Rectal smooth muscle tissue (tissue), 1 donor: Measurements from ENCODE around the gene ABCB11.

Source experiments
- H3K27ac ChIP-seq: one replicate; pipeline ENCODE4 v1.7.0; 2013; ENCODE audit warnings: low read depth, low read length, inconsistent platforms
- H3K27me3 ChIP-seq: one replicate; pipeline ENCODE4 v1.7.0; 2013; ENCODE audit warnings: low read length; ENCODE audit not compliant: control insufficient read depth, insufficient read depth
- H3K36me3 ChIP-seq: one replicate; pipeline ENCODE4 v1.7.0; 2013; ENCODE audit warnings: low read length; ENCODE audit not compliant: control insufficient read depth, insufficient read depth
- H3K4me1 ChIP-seq: one replicate; pipeline ENCODE4 v1.7.0; 2013; ENCODE audit warnings: low read length; ENCODE audit not compliant: control insufficient read depth, insufficient read depth
- H3K4me3 ChIP-seq: one replicate; pipeline ENCODE4 v1.7.0; 2013; ENCODE audit warnings: low read length
- H3K9ac ChIP-seq: one replicate; pipeline ENCODE4 v1.7.0; 2013; ENCODE audit warnings: low read length

Gene ABCB11

DNA sequence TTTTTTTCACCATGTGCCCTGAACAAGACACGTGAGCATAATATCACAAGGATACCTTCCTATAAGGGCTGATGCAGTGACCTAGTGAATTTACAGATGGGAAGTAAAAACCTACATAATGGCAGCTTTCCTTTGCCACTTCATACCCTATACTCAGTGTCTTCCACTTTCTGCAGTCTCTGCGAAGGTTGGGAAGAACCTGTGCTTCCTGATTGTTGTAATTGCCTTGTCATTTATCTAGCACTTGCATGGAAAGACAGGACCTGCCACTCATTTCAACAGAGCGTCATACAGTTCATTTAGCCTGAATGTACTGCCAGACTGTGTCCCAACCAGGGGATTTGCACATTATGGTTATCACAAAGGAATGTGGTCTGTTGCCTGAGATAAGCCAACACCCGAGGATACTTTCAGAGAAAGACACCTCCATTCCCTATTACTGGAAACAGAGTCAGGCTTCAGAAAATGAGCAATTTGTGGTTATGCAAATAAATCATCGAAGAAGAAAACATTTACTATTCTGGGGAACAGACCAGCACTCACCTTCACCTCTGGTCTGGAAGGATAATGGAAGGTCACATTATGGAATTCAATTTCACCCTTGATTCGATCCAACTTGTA lies 55.0 kb downstream of the ABCB11 start:
- no peak overlapping the region for H3K27ac ChIP-seq
- H3K4me1 ChIP-seq: no peaks in the 10 kb centered on the region
- no peaks in the 10 kb centered on the region for H3K27me3 ChIP-seq

DNA sequence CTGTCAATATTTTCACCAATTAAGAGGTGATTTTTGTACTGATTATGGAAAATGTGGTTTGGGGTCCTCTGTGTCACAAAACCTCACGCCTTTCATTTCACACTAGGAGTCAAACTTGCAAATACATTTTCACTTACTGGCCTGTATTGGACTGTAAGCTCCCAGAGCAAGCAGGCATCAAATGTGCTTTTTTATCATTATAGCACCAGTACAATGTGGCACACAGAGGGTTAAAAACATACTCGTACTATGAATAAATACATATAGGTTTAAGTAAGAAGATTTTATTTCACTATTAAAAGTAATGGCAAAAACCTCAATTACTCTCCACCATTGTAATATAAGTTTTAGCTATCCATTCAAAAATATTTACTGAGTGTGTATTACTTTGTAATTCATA lies 56.7 kb downstream of the ABCB11 start:
- Histone ChIP-seq H3K36me3 (no peaks in the 10 kb centered on the region), H3K27ac (no peak overlapping the region), H3K4me1 (no peaks in the 10 kb centered on the region), H3K9ac (no peak overlapping the region), H3K4me3 (no peak overlapping the region), H3K27me3 (no peaks in the 10 kb centered on the region)

More for the DNA sequence above, 55.0 kb downstream of the ABCB11 start:
- Histone ChIP-seq H3K36me3 (no peaks in the 10 kb centered on the region), H3K4me3 (no peak overlapping the region), H3K9ac (no peak overlapping the region)

DNA sequence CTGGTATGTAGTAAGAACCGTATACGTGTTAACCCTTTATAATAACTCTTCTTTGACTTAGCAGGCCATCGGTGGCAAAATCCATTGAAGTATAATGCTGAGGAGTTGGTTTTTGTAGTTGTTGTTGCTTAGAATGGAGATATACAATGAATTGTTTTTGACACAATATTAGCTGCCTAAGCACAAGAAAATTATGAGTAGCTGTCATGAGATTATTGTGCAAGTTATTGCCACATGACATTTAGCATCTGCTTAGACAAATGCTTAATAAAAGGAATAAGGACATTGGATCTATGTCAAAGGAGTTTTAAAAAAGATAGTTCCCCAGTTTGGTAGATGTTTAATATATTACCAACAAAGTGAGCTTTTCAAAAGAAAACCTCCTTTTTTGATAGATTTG lies 59.9 kb downstream of the ABCB11 start:
- Histone ChIP-seq H3K27ac (no peak overlapping the region), H3K36me3 (no peaks in the 10 kb centered on the region)

DNA sequence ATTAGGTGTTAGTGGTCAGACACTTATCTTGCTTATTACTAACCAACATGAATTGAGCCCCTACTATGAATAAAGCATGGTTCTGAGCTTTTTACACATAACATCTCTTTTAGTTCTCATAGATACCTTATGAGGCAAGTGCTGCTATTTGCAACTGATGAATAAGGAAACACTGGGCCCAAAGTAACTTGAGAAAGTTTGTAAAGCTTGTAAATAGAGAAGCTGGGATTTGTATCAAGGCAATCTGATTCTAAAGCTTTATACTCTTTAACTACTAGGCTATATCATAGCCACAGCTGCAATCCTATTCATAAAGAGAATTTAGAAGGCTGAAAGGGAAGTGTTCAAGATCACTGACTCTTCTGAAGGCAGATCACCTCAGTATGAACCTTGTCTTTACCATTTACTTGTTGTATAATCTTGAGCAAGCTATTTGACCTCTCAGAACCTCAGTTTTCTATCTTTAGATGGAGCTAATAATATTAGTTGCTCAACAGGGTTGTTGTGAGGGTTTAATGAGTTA lies 60.4 kb downstream of the ABCB11 start:
- Histone ChIP-seq H3K27me3 (no peaks in the 10 kb centered on the region), H3K27ac (no peak overlapping the region), H3K4me1 (no peaks in the 10 kb centered on the region), H3K9ac (no peak overlapping the region), H3K4me3 (no peak overlapping the region), H3K36me3 (no peaks in the 10 kb centered on the region)

More for the DNA sequence above, 59.9 kb downstream of the ABCB11 start:
- Histone ChIP-seq H3K4me3 (no peak overlapping the region), H3K4me1 (no peaks in the 10 kb centered on the region), H3K27me3 (no peaks in the 10 kb centered on the region), H3K9ac (no peak overlapping the region)

DNA sequence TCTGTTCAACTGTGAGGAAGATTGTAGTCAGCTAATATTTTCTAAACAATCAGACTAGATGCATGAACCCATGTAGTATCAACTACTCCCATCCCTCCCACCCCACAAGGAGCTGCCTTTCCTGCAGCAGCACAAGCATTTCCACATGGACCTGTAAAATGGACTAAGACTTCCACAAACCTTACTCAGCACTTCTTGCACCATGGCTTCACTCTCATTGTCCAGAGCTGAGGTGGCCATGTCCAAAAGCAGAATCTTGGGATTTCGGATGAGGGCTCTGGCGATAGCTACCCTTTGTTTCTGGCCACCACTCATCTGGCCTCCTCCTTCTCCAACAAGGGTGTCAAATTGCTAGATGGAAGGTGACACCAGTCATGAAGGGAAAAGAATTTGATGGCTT lies 61.3 kb downstream of the ABCB11 start:
- Histone ChIP-seq H3K4me1 (no peaks in the 10 kb centered on the region), H3K36me3 (no peaks in the 10 kb centered on the region), H3K27me3 (no peaks in the 10 kb centered on the region), H3K9ac (no peak overlapping the region), H3K27ac (no peak overlapping the region), H3K4me3 (no peak overlapping the region)

DNA sequence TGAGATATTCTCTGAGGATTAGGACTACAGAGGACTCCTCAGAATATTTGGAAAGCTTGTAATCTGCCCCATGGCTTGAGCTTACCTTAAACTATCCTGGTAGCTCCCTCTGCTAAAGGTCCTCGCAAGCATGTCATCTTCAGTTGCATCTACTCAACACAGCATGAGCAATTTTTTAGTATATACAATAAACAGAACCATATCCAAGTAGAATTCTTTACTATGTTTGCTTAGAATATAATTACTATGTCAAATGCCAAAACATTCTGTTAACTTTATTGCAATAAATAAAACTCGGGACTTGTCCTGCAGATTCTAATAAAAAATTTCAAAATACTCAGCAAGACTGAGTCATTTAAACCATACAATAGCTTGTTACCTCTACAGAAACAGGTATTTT lies 62.8 kb downstream of the ABCB11 start:
- H3K27ac ChIP-seq: no peak overlapping the region
- no peaks in the 10 kb centered on the region for H3K27me3 ChIP-seq
- no peak overlapping the region for H3K4me3 ChIP-seq
- H3K9ac ChIP-seq: no peak overlapping the region
- no peaks in the 10 kb centered on the region for H3K36me3 ChIP-seq
- no peaks in the 10 kb centered on the region for H3K4me1 ChIP-seq

DNA sequence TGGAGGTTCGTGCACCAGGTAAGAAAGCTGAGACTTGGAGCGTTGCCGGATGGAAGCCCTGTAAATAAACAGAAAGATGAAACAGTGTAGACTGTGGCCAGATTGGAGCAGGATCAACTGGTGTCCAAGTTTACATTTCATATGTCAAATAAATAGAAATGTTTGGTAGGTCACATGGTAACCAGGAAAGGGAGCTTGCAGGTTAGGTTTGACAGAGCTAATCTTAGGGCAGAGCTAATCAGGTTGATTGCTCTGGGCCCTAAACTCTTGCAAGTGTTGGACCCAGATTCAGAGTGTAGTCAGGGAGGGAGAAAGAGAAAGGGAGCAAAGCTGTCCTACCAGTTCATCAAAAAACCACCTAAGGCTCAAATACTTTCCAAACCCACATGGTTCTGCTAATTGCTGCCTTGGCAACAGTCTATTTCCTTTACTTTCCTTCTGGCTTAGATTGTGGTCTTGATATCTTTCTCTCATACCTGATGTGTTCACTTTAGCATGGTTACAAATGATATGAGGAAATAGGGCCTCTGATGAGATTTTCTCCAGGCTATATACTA lies 66.8 kb downstream of the ABCB11 start:
- Histone ChIP-seq H3K27me3 (no peaks in the 10 kb centered on the region), H3K4me3 (no peak overlapping the region), H3K9ac (no peak overlapping the region), H3K4me1 (no peaks in the 10 kb centered on the region), H3K27ac (no peak overlapping the region), H3K36me3 (no peaks in the 10 kb centered on the region)

DNA sequence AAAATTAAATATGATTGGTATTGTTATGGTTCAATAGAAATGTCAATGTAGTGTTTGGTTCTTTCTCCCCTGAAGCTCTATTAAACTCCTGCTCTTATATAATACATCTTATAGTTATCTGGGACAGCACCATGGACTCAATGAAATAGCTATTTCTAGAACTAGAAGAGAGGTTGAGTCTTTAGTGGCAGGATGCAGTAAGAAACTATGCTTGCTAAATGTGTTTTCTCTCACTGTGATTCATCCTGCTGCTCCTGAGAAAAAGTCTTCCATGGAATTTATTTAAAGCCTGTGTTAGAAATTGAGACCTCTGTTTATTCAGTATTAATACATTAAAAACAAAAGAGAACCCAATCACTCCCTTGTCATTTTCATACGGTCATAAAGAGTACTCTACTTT lies 68.5 kb downstream of the ABCB11 start:
- no peaks in the 10 kb centered on the region for H3K4me1 ChIP-seq
- H3K36me3 ChIP-seq: no peaks in the 10 kb centered on the region
- no peak overlapping the region for H3K9ac ChIP-seq
- no peaks in the 10 kb centered on the region for H3K27me3 ChIP-seq
- no peak overlapping the region for H3K4me3 ChIP-seq
- H3K27ac ChIP-seq: no peak overlapping the region

DNA sequence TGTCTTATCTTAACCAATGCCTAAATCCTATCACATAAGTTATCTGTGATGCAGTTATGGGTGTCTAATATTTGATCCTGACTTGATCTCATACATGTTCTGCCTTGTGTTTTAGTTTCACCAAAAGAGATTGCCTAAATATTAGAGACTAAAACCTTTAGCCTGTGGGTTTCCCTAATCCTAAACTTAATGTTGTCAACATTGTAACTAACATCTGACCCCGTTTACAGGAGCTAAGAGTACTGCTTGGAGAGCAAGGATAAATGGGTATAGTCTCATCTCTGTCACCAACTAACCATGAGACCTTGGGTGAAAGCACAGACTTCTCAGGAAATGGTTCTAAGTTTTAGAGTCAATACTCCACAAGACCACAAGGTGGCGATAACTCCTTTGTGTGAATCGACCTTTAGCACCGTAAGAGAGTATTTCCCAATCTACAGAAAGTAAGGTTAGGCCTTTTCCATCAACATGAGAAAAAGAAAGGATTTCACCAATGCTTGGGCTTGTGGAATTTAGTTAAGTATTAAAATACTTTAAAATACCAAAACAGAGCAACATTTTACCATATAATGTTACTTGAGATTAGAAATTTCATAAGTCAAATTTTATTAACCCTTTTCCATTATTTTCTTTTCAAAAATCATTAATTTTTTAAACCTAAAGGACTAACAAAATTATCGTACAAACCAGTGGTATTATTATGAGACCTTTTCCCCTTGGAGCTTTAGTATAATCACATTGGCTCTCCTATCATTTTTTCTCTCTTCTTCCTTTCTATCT lies 69.5 kb downstream of the ABCB11 start:
- no peak overlapping the region for H3K4me3 ChIP-seq
- no peaks in the 10 kb centered on the region for H3K36me3 ChIP-seq
- H3K4me1 ChIP-seq: no peaks in the 10 kb centered on the region
- H3K9ac ChIP-seq: no peak overlapping the region
- no peak overlapping the region for H3K27ac ChIP-seq
- H3K27me3 ChIP-seq: no peaks in the 10 kb centered on the region

DNA sequence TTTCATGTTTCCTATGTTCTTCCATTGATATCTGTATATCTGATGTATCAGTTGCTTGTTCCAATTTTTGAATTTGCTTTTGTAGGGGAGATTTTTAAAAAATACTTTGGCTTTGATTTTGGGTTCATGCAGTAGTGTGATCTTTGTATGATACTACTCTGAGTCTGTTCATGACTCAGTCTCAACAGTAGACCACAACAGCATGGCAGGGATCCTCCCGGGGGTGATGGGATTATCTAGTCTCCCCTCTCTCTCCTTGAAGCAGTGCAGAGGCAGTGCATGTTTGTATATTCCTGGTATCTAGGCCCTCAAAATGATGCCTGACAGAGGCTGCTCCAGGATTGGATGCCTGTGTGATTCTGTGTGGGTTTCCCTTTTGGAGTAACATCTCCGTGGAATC lies 74.7 kb downstream of the ABCB11 start:
- Histone ChIP-seq H3K4me3 (no peak overlapping the region), H3K36me3 (no peaks in the 10 kb centered on the region), H3K27ac (no peak overlapping the region), H3K4me1 (no peaks in the 10 kb centered on the region), H3K9ac (no peak overlapping the region), H3K27me3 (no peaks in the 10 kb centered on the region)

DNA sequence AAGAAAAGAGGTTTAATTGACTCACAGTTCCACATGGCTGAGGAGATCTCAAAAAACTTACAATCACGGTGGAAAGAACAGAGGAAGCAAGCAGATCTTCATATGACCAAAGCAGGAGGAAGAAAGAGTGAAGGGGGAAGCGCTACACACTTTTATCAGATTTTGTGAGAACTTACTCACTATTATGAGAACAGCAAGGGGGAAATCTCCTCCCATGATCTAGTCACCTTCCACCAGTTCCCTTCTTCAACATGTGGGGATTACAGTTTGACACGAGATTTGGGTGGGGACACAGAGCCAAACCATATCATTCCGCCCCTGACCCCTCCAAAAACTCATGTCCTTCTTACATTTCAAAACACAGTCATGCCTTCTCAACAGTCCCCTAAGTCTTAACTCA lies 75.8 kb downstream of the ABCB11 start:
- no peak overlapping the region for H3K27ac ChIP-seq
- no peaks in the 10 kb centered on the region for H3K36me3 ChIP-seq
- no peak overlapping the region for H3K4me3 ChIP-seq
- no peaks in the 10 kb centered on the region for H3K27me3 ChIP-seq
- no peak overlapping the region for H3K9ac ChIP-seq
- H3K4me1 ChIP-seq: no peaks in the 10 kb centered on the region

DNA sequence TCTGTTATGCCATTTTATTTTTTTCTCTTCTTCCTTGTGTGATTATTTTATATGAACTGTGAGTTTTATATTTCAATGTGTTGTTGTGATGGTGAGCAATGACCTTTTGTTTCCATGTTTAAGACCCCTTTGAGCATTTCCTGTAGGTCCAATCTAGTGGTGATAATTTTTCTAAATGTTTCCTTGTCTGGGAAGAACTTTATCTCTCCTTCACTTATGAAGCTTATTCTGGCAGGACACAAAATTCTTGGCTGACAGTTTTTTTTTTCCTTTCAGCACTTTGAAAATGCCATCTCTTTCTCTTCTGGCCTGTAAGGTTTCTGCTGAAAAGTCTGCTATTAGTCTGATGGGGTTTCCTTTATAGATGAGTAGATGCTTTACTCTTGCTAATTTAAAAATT lies 76.9 kb downstream of the ABCB11 start:
- Histone ChIP-seq H3K27me3 (no peaks in the 10 kb centered on the region), H3K4me1 (no peaks in the 10 kb centered on the region), H3K36me3 (no peaks in the 10 kb centered on the region), H3K9ac (no peak overlapping the region), H3K27ac (no peak overlapping the region), H3K4me3 (no peak overlapping the region)
